ELR (cell line): ENCODE results near the gene CFL1.

ENCODE experiments used
- DNase-seq: peaks from one replicate; pipeline ENCODE4 v3.0.0-alpha.2; 2015; ENCODE audit warnings: low read depth

CFL1 gene

GRCh38 chr11:65887723-65888162 lies 29.8 kb upstream of the CFL1 start:
- DNase-seq = peak; percentile 85

GRCh38 chr11:65886826-65887722 lies 29.1 kb upstream of the CFL1 start:
- DNase-seq = peak; percentile 42

- DNase-seq = no peak
Observed at GRCh38 chr11:65885808-65886536, 28.0 kb upstream of the CFL1 start.

GRCh38 chr11:65885231-65885630 lies 27.3 kb upstream of the CFL1 start:
- DNase-seq = no peak

GRCh38 chr11:65884716-65885092 lies 26.7 kb upstream of the CFL1 start:
- DNase-seq = peak; percentile 77

- DNase-seq = no peak
Observed at GRCh38 chr11:65883786-65884715, 26.1 kb upstream of the CFL1 start.

- no peak for DNase-seq
Observed at GRCh38 chr11:65883058-65883761, 25.2 kb upstream of the CFL1 start.

GRCh38 chr11:65882120-65883057 lies 24.4 kb upstream of the CFL1 start:
- no peak for DNase-seq

- peak; percentile 82 for DNase-seq
Observed at GRCh38 chr11:65880844-65881421, 23.0 kb upstream of the CFL1 start.

- no peak for DNase-seq
Observed at GRCh38 chr11:65880027-65880426, 22.0 kb upstream of the CFL1 start.

- DNase-seq = no peak
Observed at GRCh38 chr11:65879617-65880016, 21.6 kb upstream of the CFL1 start, which contains the start of gene CTSW. CTSW (plus strand) TSS chr11:65879837; CDS start chr11:65879855, 18 bp downstream.

- peak; percentile 94 for DNase-seq
Observed at GRCh38 chr11:65873318-65874156, 15.6 kb upstream of the CFL1 start.

GRCh38 chr11:65872586-65873317 lies 14.8 kb upstream of the CFL1 start, which contains the start of gene EFEMP2:
EFEMP2 (minus strand) TSS chr11:65872800; CDS start chr11:65872354, 446 bp downstream.
- DNase-seq = peak; percentile 53

- peak; percentile 70 for DNase-seq
Observed at GRCh38 chr11:65871811-65872548, 14.0 kb upstream of the CFL1 start.

- DNase-seq = no peak
Observed at GRCh38 chr11:65870706-65871681, 13.0 kb upstream of the CFL1 start.

GRCh38 chr11:65870307-65870658 lies 12.3 kb upstream of the CFL1 start:
- no peak for DNase-seq
